HEK293T (cell line): ENCODE measurements around the gene INPP4B.

Experiments used
- BHLHE40 ChIP-seq: fragments of 450-650 bp; IDR thresholded peaks from 2 replicates; pipeline ENCODE4 v1.6.1; 2016; ENCODE audit warnings: mild to moderate bottlenecking, moderate library complexity, borderline replicate concordance
- FOXA1 ChIP-seq: fragments of 450-650 bp; IDR thresholded peaks from 2 replicates; pipeline ENCODE4 v1.6.1; 2016; ENCODE audit warnings: mild to moderate bottlenecking
- FOXK2 ChIP-seq: fragments of 450-650 bp; IDR thresholded peaks from 2 replicates; pipeline ENCODE4 v1.6.1; 2016; ENCODE audit warnings: mild to moderate bottlenecking
- HDGF ChIP-seq: fragments of 450-650 bp; IDR thresholded peaks from 2 replicates; pipeline ENCODE4 v1.6.1; 2017; ENCODE audit warnings: antibody characterized with exemption, borderline replicate concordance
- L3MBTL2 ChIP-seq: fragments of 450-650 bp; conservative IDR thresholded peaks from 2 replicates; pipeline ENCODE4 v1.6.1; 2016; ENCODE audit warnings: mild to moderate bottlenecking
- LEF1 ChIP-seq: fragments of 450-650 bp; IDR thresholded peaks from 2 replicates; pipeline ENCODE4 v1.6.1; 2017; ENCODE audit warnings: mild to moderate bottlenecking, borderline replicate concordance
- SP1 ChIP-seq: fragments of 450-650 bp; IDR thresholded peaks from 2 replicates; pipeline ENCODE4 v1.6.1; 2017
- TARDBP ChIP-seq: fragments of 450-650 bp; IDR thresholded peaks from 2 replicates; pipeline ENCODE4 v1.6.1; 2016
- ZNF384 ChIP-seq: fragments of 450-650 bp; IDR thresholded peaks from 2 replicates; pipeline ENCODE4 v1.6.1; 2016

DNA sequence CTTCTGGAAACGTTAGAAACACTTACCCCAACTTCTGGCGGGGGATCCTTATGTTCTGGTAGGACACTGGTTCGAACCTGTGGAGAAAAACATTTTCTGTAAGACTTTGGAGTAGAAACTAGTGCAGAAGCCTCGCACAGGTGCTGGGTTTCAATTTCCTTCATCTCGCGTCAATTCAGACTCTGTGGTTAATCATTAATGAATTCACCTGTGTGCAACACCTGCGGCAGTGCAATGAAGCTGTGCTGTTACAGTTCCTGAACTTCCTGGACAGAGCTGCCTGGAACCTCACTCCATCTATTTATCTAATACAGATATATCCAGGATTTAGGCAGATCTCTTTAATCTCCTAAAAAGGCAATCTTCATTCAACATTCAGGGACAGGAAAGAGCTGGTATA lies 531.4 kb downstream of the INPP4B start:
- TF ChIP-seq L3MBTL2, result no peak
- no peak for TF ChIP-seq HDGF
- TF ChIP-seq LEF1, result no peak
- TF ChIP-seq BHLHE40, result no peak
- TF ChIP-seq FOXK2, result no peak
- no peak for TF ChIP-seq FOXA1
- TF ChIP-seq SP1, result no peak
- TF ChIP-seq TARDBP, result no peak
- TF ChIP-seq ZNF384, result no peak
